ENCODE measurements around the gene INSIG1.

Gene INSIG1

DNA sequence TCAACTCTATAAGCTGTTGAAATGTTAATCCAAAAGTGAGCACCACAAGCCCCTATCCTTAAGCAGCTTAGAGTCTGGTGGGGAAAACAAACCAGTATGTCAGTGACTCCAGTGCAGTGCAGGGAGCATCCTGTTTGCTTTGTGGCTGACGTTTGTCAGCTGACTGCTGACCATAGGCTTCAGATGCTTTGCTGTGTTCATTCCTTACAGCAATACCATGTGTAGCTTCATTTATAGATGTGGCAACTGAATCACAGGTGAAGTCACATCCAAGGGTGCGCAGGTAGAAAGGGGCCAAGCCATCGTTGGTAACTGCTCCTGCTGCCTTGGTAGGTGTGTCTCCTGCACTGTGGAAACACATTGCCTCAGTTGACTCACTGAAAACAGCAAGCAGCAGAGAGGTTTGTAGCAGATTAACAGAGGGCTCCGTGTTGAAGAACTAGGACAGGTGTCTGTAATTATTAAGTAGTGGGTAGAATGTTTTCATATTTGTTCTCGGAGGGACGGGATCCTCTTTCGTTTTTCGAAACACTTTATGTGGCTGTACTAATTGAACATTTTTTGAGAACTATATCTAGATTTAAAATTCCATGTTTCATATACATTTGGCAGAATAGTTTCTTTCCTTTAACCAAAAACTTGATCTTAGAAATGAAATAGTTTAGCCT is 2.0 kb downstream of the INSIG1 start:
- no peak overlapping the region for H3K9ac ChIP-seq (ENCODE audit: low read length)
- H3K27me3 ChIP-seq (ENCODE audit: control insufficient read depth, insufficient read depth, low read length), result no peaks in the 10 kb centered on the region
- H3K36me3 ChIP-seq (ENCODE audit: control insufficient read depth, insufficient read depth, low read length), result no peaks in the 10 kb centered on the region
- H3K4me3 ChIP-seq (ENCODE audit: low read length), result peak overlapping the region; percentile 73
- peak overlapping the region; percentile 60 for H3K27ac ChIP-seq (ENCODE audit: low read depth, low read length)
- peaks cover 13% of the 10 kb centered on the region for H3K4me1 ChIP-seq (ENCODE audit: control insufficient read depth, insufficient read depth, low read length)

DNA sequence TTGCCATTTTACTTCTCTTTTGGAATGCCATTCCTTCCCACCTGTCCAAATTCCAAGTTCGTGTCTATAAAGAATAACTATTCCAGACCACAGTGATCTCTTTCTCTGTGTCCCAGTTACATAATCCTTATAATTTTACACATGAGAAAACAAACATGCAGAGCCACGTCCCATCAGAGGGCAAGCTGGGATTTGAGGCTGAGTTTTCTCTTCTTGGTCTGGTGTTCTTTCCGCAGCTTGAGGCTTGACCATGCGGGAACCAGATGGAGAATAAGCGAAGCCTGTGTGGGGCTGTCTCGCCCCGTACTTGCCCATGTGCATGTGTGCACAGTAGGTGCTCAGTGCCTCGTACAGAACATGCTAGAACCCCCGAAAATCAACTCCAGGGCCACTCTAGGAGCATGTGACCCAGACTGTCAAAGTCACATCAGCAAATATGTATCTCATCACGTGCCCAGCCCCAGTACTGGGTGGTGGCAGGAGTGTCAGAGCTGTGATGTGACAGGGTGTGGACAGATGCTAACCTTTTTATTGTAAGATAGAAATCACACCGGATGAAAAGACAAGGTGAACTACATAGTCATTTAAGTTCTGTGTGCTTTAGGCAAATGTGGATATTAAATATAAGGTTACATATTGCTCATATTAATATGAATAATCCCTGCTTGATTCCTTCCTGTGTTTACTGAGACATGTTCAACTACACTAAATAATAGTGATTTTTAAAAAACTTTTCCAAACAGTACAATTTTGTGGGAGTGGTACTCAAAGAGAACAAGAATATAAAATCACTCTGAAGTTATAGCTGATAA is 3.2 kb downstream of the INSIG1 start:
- H3K36me3 ChIP-seq (ENCODE audit: control insufficient read depth, insufficient read depth, low read length), result no peaks in the 10 kb centered on the region
- no peak overlapping the region for H3K4me3 ChIP-seq (ENCODE audit: low read length)
- no peak overlapping the region for H3K27ac ChIP-seq (ENCODE audit: low read depth, low read length)
- peaks cover 13% of the 10 kb centered on the region for H3K4me1 ChIP-seq (ENCODE audit: control insufficient read depth, insufficient read depth, low read length)
- H3K9ac ChIP-seq (ENCODE audit: low read length), result no peak overlapping the region
- no peaks in the 10 kb centered on the region for H3K27me3 ChIP-seq (ENCODE audit: control insufficient read depth, insufficient read depth, low read length)

DNA sequence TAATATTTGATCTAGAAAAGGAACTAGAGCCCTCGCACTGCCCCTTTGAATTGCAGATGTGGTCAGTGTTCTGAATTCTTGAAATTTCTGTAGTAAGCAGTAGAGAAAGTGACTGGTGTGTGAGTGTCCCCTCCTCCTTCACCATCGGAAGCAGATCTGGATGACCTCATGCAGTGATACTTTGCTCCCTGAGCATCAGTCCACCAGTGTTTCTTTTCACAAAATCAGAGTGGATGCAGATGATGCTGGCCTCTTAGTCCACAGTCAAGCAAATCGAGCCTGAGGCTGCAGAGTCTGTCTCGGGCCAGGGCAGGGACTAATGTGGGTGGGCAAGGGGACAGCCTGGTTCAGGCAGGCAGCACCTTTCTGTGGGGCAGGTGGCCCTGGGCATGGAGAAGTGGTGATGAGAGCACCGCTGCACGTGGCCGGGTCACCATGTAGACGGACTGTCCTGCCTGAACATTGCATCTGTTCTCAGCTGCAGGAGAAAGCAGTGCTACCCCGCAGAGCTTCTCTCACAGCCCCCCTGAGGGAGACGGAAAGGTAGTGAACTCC is 5.4 kb downstream of the INSIG1 start:
- Histone ChIP-seq H3K4me1 (ENCODE audit: control insufficient read depth, insufficient read depth, low read length) (peaks cover 10% of the 10 kb centered on the region), H3K27ac (ENCODE audit: low read depth, low read length) (no peak overlapping the region), H3K4me3 (ENCODE audit: low read length) (no peak overlapping the region), H3K36me3 (ENCODE audit: control insufficient read depth, insufficient read depth, low read length) (no peaks in the 10 kb centered on the region), H3K27me3 (ENCODE audit: control insufficient read depth, insufficient read depth, low read length) (no peaks in the 10 kb centered on the region), H3K9ac (ENCODE audit: low read length) (no peak overlapping the region)

DNA sequence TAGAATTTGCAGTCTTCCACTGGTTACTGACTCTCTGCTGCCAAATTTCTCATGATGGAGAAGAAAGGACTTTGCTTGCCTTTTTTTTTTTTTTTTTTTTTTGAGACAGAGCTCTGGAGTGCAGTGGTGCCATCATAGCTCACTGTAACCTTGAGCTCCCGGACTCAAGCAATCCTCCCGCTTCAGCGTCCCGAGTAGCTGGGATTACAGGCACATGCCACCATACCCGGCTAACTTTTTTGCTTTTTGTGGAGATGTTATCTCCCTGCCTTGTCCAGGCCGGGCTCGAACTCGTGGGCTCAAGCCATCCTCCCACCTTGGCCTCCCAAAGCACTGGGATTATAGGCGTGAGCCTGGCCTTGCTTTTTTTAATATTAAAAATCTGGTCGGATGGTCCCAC is 6.2 kb downstream of the INSIG1 start:
- Histone ChIP-seq H3K4me3 (ENCODE audit: low read length) (no peak overlapping the region), H3K27me3 (ENCODE audit: control insufficient read depth, insufficient read depth, low read length) (no peaks in the 10 kb centered on the region), H3K9ac (ENCODE audit: low read length) (no peak overlapping the region), H3K4me1 (ENCODE audit: control insufficient read depth, insufficient read depth, low read length) (peaks cover 8% of the 10 kb centered on the region), H3K27ac (ENCODE audit: low read depth, low read length) (no peak overlapping the region), H3K36me3 (ENCODE audit: control insufficient read depth, insufficient read depth, low read length) (peaks cover 5% of the 10 kb centered on the region)

DNA sequence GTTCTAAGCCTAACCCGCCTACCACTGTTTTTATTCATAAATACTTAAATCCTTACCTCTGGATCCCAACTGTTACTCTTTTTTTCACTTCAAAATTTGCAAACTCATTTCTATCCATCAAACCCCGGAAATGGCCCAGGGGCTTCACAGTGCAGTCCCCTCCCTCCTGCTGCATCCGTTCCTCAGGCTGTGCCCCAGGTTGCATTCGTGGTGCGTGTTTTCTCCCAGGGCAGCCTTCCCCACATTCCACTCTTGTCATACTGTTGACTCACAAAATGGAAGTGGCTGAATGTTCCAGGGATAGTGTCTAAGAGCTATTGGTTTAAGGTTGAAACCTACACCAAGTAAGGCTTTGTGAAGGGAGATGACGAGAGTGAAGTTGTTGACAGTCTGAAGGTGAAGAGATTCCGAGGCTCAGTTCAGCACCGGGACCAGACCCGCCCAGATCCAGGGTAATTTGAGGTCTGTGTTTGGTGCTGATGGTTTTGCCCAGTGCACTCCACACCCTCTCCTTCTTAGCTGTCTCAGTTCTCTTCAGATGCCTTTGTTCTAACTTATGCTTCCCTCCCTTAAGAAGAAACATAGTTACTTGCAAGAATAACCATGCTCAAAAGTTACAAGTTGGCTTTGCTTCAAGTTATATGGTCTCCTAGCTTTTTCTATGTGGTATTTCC is 7.7 kb downstream of the INSIG1 start:
- Histone ChIP-seq H3K27me3 (ENCODE audit: control insufficient read depth, insufficient read depth, low read length) (no peaks in the 10 kb centered on the region), H3K27ac (ENCODE audit: low read depth, low read length) (no peak overlapping the region), H3K36me3 (ENCODE audit: control insufficient read depth, insufficient read depth, low read length) (peaks cover 5% of the 10 kb centered on the region), H3K9ac (ENCODE audit: low read length) (no peak overlapping the region), H3K4me1 (ENCODE audit: control insufficient read depth, insufficient read depth, low read length) (no peaks in the 10 kb centered on the region), H3K4me3 (ENCODE audit: low read length) (no peak overlapping the region)

DNA sequence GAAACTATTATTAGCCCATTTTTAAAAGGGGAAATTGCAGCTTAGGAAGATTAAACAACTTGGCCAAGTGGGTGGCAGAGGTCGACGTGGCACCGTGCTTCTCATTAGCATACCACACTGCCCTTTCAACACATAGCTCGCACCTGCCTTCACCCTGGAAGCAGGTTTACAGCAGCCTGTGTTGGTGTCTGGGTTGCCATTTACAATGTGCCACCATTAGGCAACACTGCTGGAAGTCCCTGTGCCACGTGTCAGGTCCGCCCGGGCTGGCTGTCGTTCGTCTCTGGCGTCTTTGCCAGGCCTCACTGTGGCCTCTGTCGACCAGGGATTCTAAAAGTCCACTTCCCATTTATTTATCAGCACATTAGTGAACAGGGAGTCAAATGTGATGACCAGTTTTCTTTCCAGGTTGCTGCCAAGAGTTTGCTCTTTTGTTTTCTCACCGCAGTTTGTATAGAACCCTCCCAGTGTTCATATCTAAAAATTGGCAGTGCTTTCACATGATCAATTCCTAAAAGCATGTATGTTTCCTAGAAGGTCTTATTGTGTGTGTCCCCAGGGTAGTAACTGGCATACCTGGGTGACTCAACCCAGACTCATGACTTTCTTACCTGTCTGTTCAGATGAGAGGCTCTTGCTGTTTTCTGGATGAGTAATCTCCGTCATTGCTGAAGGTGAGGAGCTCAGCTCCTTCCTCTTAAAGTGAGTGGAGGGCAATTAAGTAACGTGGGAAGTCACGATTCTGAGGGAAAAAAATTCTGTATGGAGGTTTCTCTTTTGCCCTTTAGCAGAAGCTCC is 9.2 kb downstream of the INSIG1 start:
- Histone ChIP-seq H3K9ac (ENCODE audit: low read length) (no peak overlapping the region), H3K4me1 (ENCODE audit: control insufficient read depth, insufficient read depth, low read length) (no peaks in the 10 kb centered on the region), H3K27ac (ENCODE audit: low read depth, low read length) (no peak overlapping the region), H3K36me3 (ENCODE audit: control insufficient read depth, insufficient read depth, low read length) (peaks cover 5% of the 10 kb centered on the region), H3K4me3 (ENCODE audit: low read length) (no peak overlapping the region), H3K27me3 (ENCODE audit: control insufficient read depth, insufficient read depth, low read length) (no peaks in the 10 kb centered on the region)

DNA sequence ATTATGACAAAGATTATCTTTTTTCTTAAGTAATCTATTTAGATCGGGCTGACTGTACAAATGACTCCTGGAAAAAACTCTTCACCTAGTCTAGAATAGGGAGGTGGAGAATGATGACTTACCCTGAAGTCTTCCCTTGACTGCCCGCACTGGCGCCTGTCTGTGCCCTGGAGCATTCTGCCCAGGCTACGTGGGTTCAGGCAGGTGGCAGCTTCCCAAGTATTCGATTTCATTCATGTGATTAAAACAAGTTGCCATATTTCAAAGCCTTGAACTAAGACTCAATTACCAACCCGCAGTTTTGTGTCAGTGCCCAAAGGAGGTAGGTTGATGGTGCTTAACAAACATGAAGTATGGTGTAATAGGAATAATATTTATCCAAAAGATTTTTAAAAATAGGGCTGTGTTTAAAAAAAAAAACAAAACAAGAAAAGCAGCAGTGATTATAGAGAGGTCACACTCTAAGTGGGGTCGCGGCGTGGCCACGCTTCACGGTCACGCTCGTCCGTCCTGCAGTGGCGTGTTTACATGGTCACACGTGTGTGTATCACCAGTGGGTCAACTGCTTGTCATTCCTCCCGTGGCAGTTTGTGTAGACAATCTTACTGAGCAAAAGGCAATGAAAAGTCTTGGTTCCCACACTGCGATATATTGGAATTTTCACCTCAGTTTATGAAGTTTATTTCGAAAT is 10.8 kb downstream of the INSIG1 start:
- no peaks in the 10 kb centered on the region for H3K27me3 ChIP-seq (ENCODE audit: control insufficient read depth, insufficient read depth, low read length)
- peaks cover 5% of the 10 kb centered on the region for H3K36me3 ChIP-seq (ENCODE audit: control insufficient read depth, insufficient read depth, low read length)
- no peak overlapping the region for H3K27ac ChIP-seq (ENCODE audit: low read depth, low read length)
- no peak overlapping the region for H3K4me3 ChIP-seq (ENCODE audit: low read length)
- H3K9ac ChIP-seq (ENCODE audit: low read length), result no peak overlapping the region
- H3K4me1 ChIP-seq (ENCODE audit: control insufficient read depth, insufficient read depth, low read length), result no peaks in the 10 kb centered on the region

DNA sequence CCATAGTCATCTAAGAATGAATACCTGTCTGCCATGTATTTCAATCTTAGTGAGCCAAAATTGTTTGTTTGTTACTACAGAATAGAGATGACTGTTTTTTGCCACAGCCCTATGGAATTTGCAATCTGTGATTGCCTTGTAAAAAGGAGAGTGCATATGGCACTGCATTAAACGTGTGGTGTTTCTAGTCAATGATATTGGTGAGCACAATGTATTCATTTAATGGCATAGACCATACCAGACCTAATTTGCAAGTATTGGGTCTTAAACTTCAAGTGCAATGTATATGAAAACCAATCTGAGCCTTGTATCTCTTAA is 11.3 kb downstream of the INSIG1 start:
- H3K36me3 ChIP-seq (ENCODE audit: control insufficient read depth, insufficient read depth, low read length), result peaks cover 5% of the 10 kb centered on the region

DNA sequence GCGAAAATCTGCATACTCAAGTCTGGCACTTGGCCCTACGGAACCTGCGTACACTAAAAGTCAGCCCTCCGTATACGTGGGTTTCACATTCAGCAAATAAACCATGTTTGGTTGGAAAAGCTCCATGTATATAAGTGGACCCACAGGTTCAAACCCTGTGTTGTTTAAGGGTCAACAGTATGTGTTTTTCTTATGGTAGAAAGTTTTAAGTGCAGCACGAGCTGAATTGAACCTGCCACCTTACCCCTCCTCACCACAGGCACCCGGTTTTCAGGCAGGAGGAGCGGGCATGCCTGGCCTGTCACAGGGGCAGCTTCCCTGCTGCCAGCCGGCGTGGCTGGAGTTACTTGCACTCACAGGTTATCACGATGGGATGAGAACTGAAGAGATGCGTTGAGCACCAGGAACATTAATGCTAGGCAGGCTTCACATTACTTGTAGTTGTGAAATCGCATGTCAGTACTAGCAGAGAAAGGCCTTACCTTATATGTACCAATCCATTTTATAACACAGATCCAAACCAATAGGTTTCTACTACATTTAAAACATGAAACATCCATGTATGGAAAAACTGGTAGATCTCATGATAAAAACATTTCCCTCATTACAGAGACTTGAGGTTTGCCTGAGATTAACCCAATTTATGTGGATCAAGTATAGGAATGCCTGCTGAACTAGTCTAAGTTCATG is 12.9 kb downstream of the INSIG1 start:
- no peak overlapping the region for H3K27ac ChIP-seq (ENCODE audit: low read depth, low read length)
- no peaks in the 10 kb centered on the region for H3K27me3 ChIP-seq (ENCODE audit: control insufficient read depth, insufficient read depth, low read length)
- H3K9ac ChIP-seq (ENCODE audit: low read length), result no peak overlapping the region
- peaks cover 5% of the 10 kb centered on the region for H3K36me3 ChIP-seq (ENCODE audit: control insufficient read depth, insufficient read depth, low read length)
- H3K4me1 ChIP-seq (ENCODE audit: control insufficient read depth, insufficient read depth, low read length), result no peaks in the 10 kb centered on the region
- H3K4me3 ChIP-seq (ENCODE audit: low read length), result no peak overlapping the region

More for the DNA sequence above, 11.3 kb downstream of the INSIG1 start:
- no peaks in the 10 kb centered on the region for H3K4me1 ChIP-seq (ENCODE audit: control insufficient read depth, insufficient read depth, low read length)
- H3K9ac ChIP-seq (ENCODE audit: low read length), result no peak overlapping the region
- H3K27ac ChIP-seq (ENCODE audit: low read depth, low read length), result no peak overlapping the region
- H3K4me3 ChIP-seq (ENCODE audit: low read length), result no peak overlapping the region
- H3K27me3 ChIP-seq (ENCODE audit: control insufficient read depth, insufficient read depth, low read length), result no peaks in the 10 kb centered on the region

DNA sequence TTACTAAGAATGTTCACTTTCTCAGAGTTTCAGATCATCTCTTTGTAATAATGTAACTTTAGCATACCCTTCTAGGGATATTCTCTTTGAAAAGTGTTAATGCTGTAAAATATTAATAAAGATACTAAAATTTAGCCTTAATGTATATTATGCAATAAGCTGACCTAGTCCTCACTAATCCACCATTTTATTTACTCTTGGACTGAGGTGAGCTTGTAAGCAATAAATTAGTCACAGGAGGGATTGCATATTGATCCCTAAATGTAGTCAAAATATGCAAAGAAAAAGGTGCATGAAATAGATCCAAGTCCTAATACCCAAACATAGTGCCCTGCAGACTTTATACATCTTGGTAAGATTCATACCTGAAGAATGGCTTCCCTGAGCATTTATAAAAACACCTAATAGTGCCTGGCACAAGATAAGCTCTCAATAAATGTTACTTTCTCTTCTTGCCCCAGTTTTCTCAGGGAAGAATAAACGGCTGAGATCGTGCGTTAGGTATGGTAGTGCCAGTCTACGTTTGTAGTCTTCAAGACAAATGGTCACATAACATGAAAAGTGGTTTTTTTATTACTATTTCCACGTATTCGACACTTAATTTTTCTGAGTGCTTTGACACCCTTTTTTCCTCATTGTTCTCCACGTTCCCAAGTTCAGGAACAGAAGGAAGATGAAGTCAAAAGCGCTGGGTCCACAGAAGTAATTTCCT is 14.3 kb downstream of the INSIG1 start:
- Histone ChIP-seq H3K27me3 (ENCODE audit: control insufficient read depth, insufficient read depth, low read length) (no peaks in the 10 kb centered on the region), H3K4me3 (ENCODE audit: low read length) (no peak overlapping the region), H3K9ac (ENCODE audit: low read length) (no peak overlapping the region), H3K27ac (ENCODE audit: low read depth, low read length) (no peak overlapping the region), H3K4me1 (ENCODE audit: control insufficient read depth, insufficient read depth, low read length) (no peaks in the 10 kb centered on the region), H3K36me3 (ENCODE audit: control insufficient read depth, insufficient read depth, low read length) (peaks cover 5% of the 10 kb centered on the region)

DNA sequence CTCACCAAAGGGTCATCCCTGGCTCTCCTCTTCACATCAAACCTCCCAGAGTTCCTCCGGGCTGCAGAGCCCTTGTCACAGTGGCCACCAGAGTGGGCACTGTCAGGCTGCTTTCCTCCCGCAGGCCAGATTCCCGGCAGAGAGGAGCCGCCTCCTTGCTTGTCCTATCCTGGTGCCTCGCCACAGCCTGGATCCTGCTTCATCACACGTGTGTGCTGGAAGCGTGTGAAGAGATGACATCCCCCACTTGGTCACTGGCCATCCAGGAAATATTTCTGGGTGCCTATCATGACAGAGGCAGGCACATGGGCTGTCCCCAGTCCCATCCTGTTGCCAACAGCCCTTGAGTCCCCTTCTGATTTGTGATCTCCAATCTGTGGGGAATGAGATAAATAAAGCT is 15.0 kb downstream of the INSIG1 start:
- H3K4me3 ChIP-seq (ENCODE audit: low read length), result no peak overlapping the region
- H3K4me1 ChIP-seq (ENCODE audit: control insufficient read depth, insufficient read depth, low read length), result no peaks in the 10 kb centered on the region
- no peak overlapping the region for H3K9ac ChIP-seq (ENCODE audit: low read length)
- H3K27me3 ChIP-seq (ENCODE audit: control insufficient read depth, insufficient read depth, low read length), result no peaks in the 10 kb centered on the region
- no peak overlapping the region for H3K27ac ChIP-seq (ENCODE audit: low read depth, low read length)
- H3K36me3 ChIP-seq (ENCODE audit: control insufficient read depth, insufficient read depth, low read length), result peaks cover 5% of the 10 kb centered on the region
